ENCODE measurements around the gene INPP4B. TPM values are rescaled to one million over a fixed set of nuclear protein-coding genes. Genes with fewer than 3 reads are reported as not detected.

INPP4B gene
- total RNA-seq, 3 donors from 2014 or later: 15.8 to 113 (median 93.4) TPM

- no peak for DNase-seq (ENCODE audit: low spot score in 2 of 2)
- Histone ChIP-seq H3K27me3 (no peaks in the 10 kb centered on the region), H3K36me3 (no peaks in the 10 kb centered on the region), H3K4me3 (no peak overlapping the region), H3K4me1 (no peaks in the 10 kb centered on the region), H3K27ac (no peak overlapping the region), H3K9me3 (no peaks in the 10 kb centered on the region)
- intact Hi-C loops (cut with DNase I; ENCODE audit: low total_unique reads): no loop called here
- TF ChIP-seq CTCF (IDR thresholded peaks at IDR 0.05): no peak
- no peak for TF ChIP-seq POLR2AphosphoS5 (IDR thresholded peaks at IDR 0.05)
- TF ChIP-seq POLR2A (IDR thresholded peaks at IDR 0.05): no peak
Observed at GRCh38 chr4:142036795-142037583, 809.1 kb downstream of the INPP4B start.

GRCh38 chr4:142035566-142035965 lies 810.5 kb downstream of the INPP4B start:
- TF ChIP-seq CTCF (IDR thresholded peaks at IDR 0.05) (no peak), POLR2A (IDR thresholded peaks at IDR 0.05) (no peak)
- intact Hi-C loops (cut with DNase I; ENCODE audit: low total_unique reads): no loop called here
- Histone ChIP-seq H3K36me3 (no peaks in the 10 kb centered on the region), H3K27me3 (no peaks in the 10 kb centered on the region), H3K4me1 (no peaks in the 10 kb centered on the region), H3K4me3 (no peak overlapping the region), H3K9me3 (no peaks in the 10 kb centered on the region), H3K27ac (no peak overlapping the region)
- DNase-seq (ENCODE audit: low spot score in 2 of 2): no peak

GRCh38 chr4:142034101-142034500 lies 812.0 kb downstream of the INPP4B start:
- intact Hi-C loops (cut with DNase I; ENCODE audit: low total_unique reads): no loop called here
- Histone ChIP-seq H3K27ac (no peak overlapping the region), H3K36me3 (no peaks in the 10 kb centered on the region), H3K4me3 (no peak overlapping the region), H3K9me3 (no peaks in the 10 kb centered on the region), H3K27me3 (no peaks in the 10 kb centered on the region), H3K4me1 (no peaks in the 10 kb centered on the region)
- DNase-seq (ENCODE audit: low spot score in 2 of 2): no peak
- TF ChIP-seq POLR2A (IDR thresholded peaks at IDR 0.05) (no peak), CTCF (IDR thresholded peaks at IDR 0.05) (no peak), POLR2AphosphoS5 (IDR thresholded peaks at IDR 0.05) (no peak)

- intact Hi-C loops (cut with DNase I; ENCODE audit: low total_unique reads): no loop called here
- no peak for DNase-seq (ENCODE audit: low spot score in 2 of 2)
- Histone ChIP-seq H3K36me3 (no peaks in the 10 kb centered on the region), H3K4me1 (no peaks in the 10 kb centered on the region), H3K27me3 (no peaks in the 10 kb centered on the region), H3K27ac (no peak overlapping the region), H3K4me3 (no peak overlapping the region), H3K9me3 (no peaks in the 10 kb centered on the region)
- no peak for TF ChIP-seq CTCF (IDR thresholded peaks at IDR 0.05)
- no peak for TF ChIP-seq POLR2A (IDR thresholded peaks at IDR 0.05)
- no peak for TF ChIP-seq POLR2AphosphoS5 (IDR thresholded peaks at IDR 0.05)
Observed at GRCh38 chr4:142030010-142030409, 816.1 kb downstream of the INPP4B start.

GRCh38 chr4:142021761-142022160 lies 824.3 kb downstream of the INPP4B start:
- TF ChIP-seq POLR2A (IDR thresholded peaks at IDR 0.05): no peak
- no peak for TF ChIP-seq POLR2AphosphoS5 (IDR thresholded peaks at IDR 0.05)
- TF ChIP-seq CTCF (IDR thresholded peaks at IDR 0.05): no peak
- no peak for DNase-seq (ENCODE audit: low spot score in 2 of 2)

More at GRCh38 chr4:142021761-142022160, 824.3 kb downstream of the INPP4B start:
- H3K27ac ChIP-seq: no peak overlapping the region
- no peaks in the 10 kb centered on the region for H3K27me3 ChIP-seq
- H3K4me3 ChIP-seq: no peak overlapping the region
- no peaks in the 10 kb centered on the region for H3K36me3 ChIP-seq
- no peaks in the 10 kb centered on the region for H3K9me3 ChIP-seq
- no peaks in the 10 kb centered on the region for H3K4me1 ChIP-seq
- intact Hi-C loops (cut with DNase I; ENCODE audit: low total_unique reads): no loop called here

Measured in breast epithelium (tissue), 4 donors.